MM.1S (cell line): ENCODE data around the gene ACAA2.

Experiments
- EZH2 ChIP-seq: fragments of 300-600 bp; sonication (generic); optimal IDR thresholded peaks from 2 replicates; pipeline ENCODE3; 2017; ENCODE audit warnings: low read depth, mild to moderate bottlenecking, antibody characterized with exemption, low read length, mixed read lengths
- EZH2phosphoT487 ChIP-seq: fragments of 300-600 bp; sonication (generic); IDR thresholded peaks from 2 replicates; pipeline ENCODE4 v1.6.1; 2018; ENCODE audit warnings: antibody characterized with exemption, low read length
- TF ChIP-seq, protein P1 (sequence below): fragments of 300-600 bp; sonication (generic); IDR thresholded peaks from 2 replicates; pipeline ENCODE4 v1.5.1; 2016; ENCODE audit warnings: antibody characterized with exemption, low read length, mixed read lengths

DNA sequence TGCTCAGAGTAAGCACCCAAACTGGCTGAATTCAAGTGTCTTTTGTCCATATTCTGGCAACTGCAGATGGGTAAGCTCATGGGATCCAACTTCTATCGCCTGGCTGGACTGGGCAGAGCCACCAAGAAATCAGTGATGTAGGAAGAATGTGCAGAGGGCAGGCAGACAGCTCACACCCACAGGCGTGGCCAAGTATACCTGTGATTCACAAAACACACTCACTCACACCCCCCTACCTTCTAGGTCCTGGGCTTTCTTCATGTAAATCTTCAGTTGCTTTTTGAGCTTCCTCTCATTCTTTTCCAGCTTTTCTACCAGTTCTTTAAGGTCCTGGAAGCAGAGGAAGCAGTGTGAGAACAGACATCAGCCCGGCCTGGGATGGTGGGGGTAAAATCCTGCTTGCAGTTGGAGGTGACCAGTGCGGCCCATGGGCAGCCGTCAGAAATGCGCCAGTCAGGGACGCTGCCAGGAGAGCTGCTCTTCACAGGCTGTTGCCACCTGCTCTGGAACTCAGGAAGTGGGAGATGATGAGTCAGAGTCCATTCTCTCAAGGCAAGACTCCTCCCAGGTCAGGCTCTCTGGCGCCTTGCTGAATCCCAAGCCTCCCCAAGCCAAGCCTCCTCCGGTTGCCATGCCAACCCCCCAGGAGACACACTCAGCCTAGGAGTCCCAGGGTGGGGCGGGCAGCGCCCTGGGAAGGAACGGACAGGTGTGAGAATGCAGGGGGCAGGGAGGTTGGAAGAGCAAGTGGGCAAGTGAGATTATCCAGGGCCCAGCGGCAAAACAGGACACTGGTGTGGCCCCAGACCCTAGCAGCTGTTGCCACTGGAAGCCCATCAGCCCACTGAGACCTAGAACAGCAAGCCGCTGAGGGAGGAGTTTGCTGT, 36.2 kb upstream of the ACAA2 start:
- TF ChIP-seq EZH2 (no peak), EZH2phosphoT487 (no peak)
- TF ChIP-seq, protein P1, sequence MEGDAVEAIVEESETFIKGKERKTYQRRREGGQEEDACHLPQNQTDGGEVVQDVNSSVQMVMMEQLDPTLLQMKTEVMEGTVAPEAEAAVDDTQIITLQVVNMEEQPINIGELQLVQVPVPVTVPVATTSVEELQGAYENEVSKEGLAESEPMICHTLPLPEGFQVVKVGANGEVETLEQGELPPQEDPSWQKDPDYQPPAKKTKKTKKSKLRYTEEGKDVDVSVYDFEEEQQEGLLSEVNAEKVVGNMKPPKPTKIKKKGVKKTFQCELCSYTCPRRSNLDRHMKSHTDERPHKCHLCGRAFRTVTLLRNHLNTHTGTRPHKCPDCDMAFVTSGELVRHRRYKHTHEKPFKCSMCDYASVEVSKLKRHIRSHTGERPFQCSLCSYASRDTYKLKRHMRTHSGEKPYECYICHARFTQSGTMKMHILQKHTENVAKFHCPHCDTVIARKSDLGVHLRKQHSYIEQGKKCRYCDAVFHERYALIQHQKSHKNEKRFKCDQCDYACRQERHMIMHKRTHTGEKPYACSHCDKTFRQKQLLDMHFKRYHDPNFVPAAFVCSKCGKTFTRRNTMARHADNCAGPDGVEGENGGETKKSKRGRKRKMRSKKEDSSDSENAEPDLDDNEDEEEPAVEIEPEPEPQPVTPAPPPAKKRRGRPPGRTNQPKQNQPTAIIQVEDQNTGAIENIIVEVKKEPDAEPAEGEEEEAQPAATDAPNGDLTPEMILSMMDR, result no peak
